K562 (cell line): Measurements from ENCODE around the gene SLC4A5. TPM values are rescaled to one million over a fixed set of nuclear protein-coding genes. Genes with fewer than 3 reads are reported as not detected.

Source experiments
- ATAC-seq: fragments of 200-7000 bp; cut with Tn5 transposase; 3 replicates; pipeline ENCODE4 v1.9.1; 2020; ENCODE audit warnings: moderate library complexity
- BruUV-seq: library from RNA; stranded (reverse); fragments of 400-500 nt; replicated peaks from 2 replicates; lab custom pipeline; 2021; lab: Mats Ljungman, UMichigan
- CTCF ChIA-PET: fragments of 300-600 bp; formaldehyde crosslinking; extraction: SDS; loops from one replicate; lab custom pipeline; 2021; ENCODE audit warnings: low intra/inter-chr PET ratio; lab: Yijun Ruan, JAX
- POLR2A ChIA-PET: fragments of 300-600, 350-650 bp; sonication (Branson Sonifier 250); formaldehyde crosslinking; extraction: SDS; loops from one replicate; lab custom pipeline; 2021; ENCODE audit warnings: antibody characterized with exemption, inconsistent platforms; lab: Yijun Ruan, JAX
- DNase-seq, 4 experiments: peaks; one replicate each; pipeline versions ENCODE4 v3.0.0 to v3.0.0-alpha.2; 2011 to 2018; ENCODE audit warnings: low spot score in 3 of 4, mixed read lengths in 3 of 4; ENCODE audit errors: extremely low read depth in 1 of 4
- FAIRE-seq: peaks from 2 replicates; lab custom pipeline; 2011; peaks lifted over from hg19 to GRCh38; lab: Jason Lieb, UNC
- H2AFZ ChIP-seq: 2 replicates; pipeline ENCODE4 v1.6.0; 2011; ENCODE audit warnings: low read depth, low read length, control low read depth, inconsistent platforms
- H3K27ac ChIP-seq: fragments of 200-600 bp; 3 replicates; pipeline ENCODE4 v1.8.0; 2011; ENCODE audit warnings: low read depth, mild to moderate bottlenecking, control low read depth, inconsistent platforms, low read length, moderate library complexity, mixed read lengths; ENCODE audit errors: extremely low read depth
- H3K27me3 ChIP-seq, 2 experiments: fragments of 300-600 bp in 1 of 2; 2 replicates in 1 of 2; 3 replicates in 1 of 2; pipeline versions ENCODE4 v1.6.0 to v1.8.0; 2011; ENCODE audit warnings: inconsistent platforms in 2 of 2, low read length in 2 of 2, mild to moderate bottlenecking in 1 of 2, mixed read lengths in 1 of 2, moderate library complexity in 1 of 2; ENCODE audit not compliant: control insufficient read depth in 2 of 2, insufficient read depth in 2 of 2
- H3K36me3 ChIP-seq: fragments of 300-600 bp; 3 replicates; pipeline ENCODE4 v1.8.0; 2011; ENCODE audit warnings: mild to moderate bottlenecking, low read length, inconsistent platforms; ENCODE audit not compliant: control insufficient read depth, insufficient read depth
- H3K4me1 ChIP-seq, 2 experiments: fragments of 200-600 bp in 1 of 2; replicated peaks in 1 of 2; 2 replicates in 1 of 2; 3 replicates in 1 of 2; pipeline versions ENCODE4 v1.5.1 to v1.8.0; 2011; ENCODE audit warnings: inconsistent platforms in 2 of 2, low read length in 2 of 2, mild to moderate bottlenecking in 1 of 2, mixed read lengths in 1 of 2, moderate library complexity in 1 of 2; ENCODE audit not compliant: control insufficient read depth in 2 of 2, insufficient read depth in 2 of 2
- H3K4me2 ChIP-seq: 2 replicates; pipeline ENCODE4 v1.6.1; 2011; ENCODE audit warnings: low read length, control low read depth, inconsistent platforms, mixed read lengths; ENCODE audit not compliant: insufficient read depth
- H3K4me3 ChIP-seq: fragments of 200-600 bp; sonication (generic), shearing (Covaris generic); 2 replicates; pipeline ENCODE4 v1.5.1; 2016; ENCODE audit warnings: control low read depth, inconsistent platforms
- H3K79me2 ChIP-seq: fragments of 200-600 bp; 3 replicates; pipeline ENCODE4 v1.8.0; 2011; ENCODE audit warnings: low read length, inconsistent platforms; ENCODE audit not compliant: control insufficient read depth, insufficient read depth
- H3K9ac ChIP-seq, 2 experiments: 2 replicates each; pipeline versions ENCODE4 v1.6.0 to v1.6.1; 2011; ENCODE audit warnings: low read depth in 2 of 2, low read length in 2 of 2, control low read depth in 1 of 2, inconsistent platforms in 1 of 2, mild to moderate bottlenecking in 1 of 2, mixed read lengths in 1 of 2; ENCODE audit not compliant: insufficient read depth in 1 of 2
- H3K9me1 ChIP-seq: one replicate; pipeline ENCODE4 v1.6.0; 2011; ENCODE audit warnings: inconsistent platforms, mild to moderate bottlenecking, low read length, moderate library complexity; ENCODE audit not compliant: control insufficient read depth, insufficient read depth
- H3K9me3 ChIP-seq: replicated peaks from 2 replicates; pipeline ENCODE4 v1.5.1; 2011; ENCODE audit warnings: low read depth, low read length, inconsistent platforms; ENCODE audit not compliant: control insufficient read depth, insufficient read depth
- H4K20me1 ChIP-seq: replicated peaks from 2 replicates; pipeline ENCODE4 v1.6.1; 2011; ENCODE audit warnings: low read length, inconsistent platforms, mixed read lengths; ENCODE audit not compliant: control insufficient read depth, insufficient read depth
- ASH1L ChIP-seq: fragments of 450-650 bp; IDR thresholded peaks from 2 replicates; pipeline ENCODE4 v1.6.1; 2018; ENCODE audit warnings: borderline replicate concordance, mild to moderate bottlenecking, low read depth; ENCODE audit not compliant: partially characterized antibody
- CTBP1 ChIP-seq: fragments of 450-650 bp; IDR thresholded peaks from 2 replicates; pipeline ENCODE4 v1.6.1; 2016; ENCODE audit warnings: borderline replicate concordance
- JUND ChIP-seq, 2 experiments: IDR thresholded peaks; 2 replicates in 1 of 2; 3 replicates in 1 of 2; pipeline ENCODE4 v1.6.1; 2011; ENCODE audit warnings: borderline replicate concordance in 2 of 2, low read depth in 2 of 2, low read length in 2 of 2, improper control_type of control experiment in 1 of 2, missing biosample characterization in 1 of 2, missing genetic modification characterization in 1 of 2, missing genetic modification reagents in 1 of 2
- MEIS2 ChIP-seq: fragments of 450-650 bp; IDR thresholded peaks from 2 replicates; pipeline ENCODE4 v1.6.1; 2014; ENCODE audit warnings: mild to moderate bottlenecking; ENCODE audit not compliant: partially characterized antibody
- RBM17 ChIP-seq: fragments of 200-400 bp; formaldehyde crosslinking; IDR thresholded peaks from 2 replicates; pipeline ENCODE4 v1.6.1; 2017; ENCODE audit warnings: low read depth, mild to moderate bottlenecking, low read length, borderline replicate concordance
- SAP30 ChIP-seq: fragments of 200-600 bp; sonication (generic); IDR thresholded peaks from 2 replicates; pipeline ENCODE4 v1.6.1; 2012; ENCODE audit warnings: borderline replicate concordance, low read depth, mild to moderate bottlenecking, moderate library complexity, low read length, control low read depth, inconsistent platforms; ENCODE audit not compliant: insufficient read depth, poor library complexity, severe bottlenecking
- ZNF668 ChIP-seq: fragments of 250-450 bp; sonication (Bioruptor Pico); IDR thresholded peaks from 2 replicates; pipeline ENCODE4 v1.8.0; 2022; ENCODE audit warnings: mild to moderate bottlenecking, inconsistent platforms
- WGBS: fragments of 100-300 bp; shearing (Covaris generic); methylation state at CpG from one replicate; pipeline ENCODE4 v1.1.6; 2016; ENCODE audit warnings: low coverage, mixed read lengths; ENCODE audit not compliant: insufficient coverage; ENCODE audit errors: missing lambda C conversion rate; 5-methylcytosine and 5-hydroxymethylcytosine counted together
- in situ Hi-C: fragments of 300-500 bp; cut with MboI; formaldehyde crosslinking; loops from 4 replicates; pipeline ENCODE4 v1.15.0; 2018; ENCODE audit warnings: inconsistent platforms, mixed read lengths
- intact Hi-C: fragments of 100-400 bp; cut with micrococcal nuclease; formaldehyde crosslinking; loops from 2 replicates; pipeline ENCODE4 v1.14.2; 2022
- polyA plus RNA-seq, 8 experiments: library from polyadenylated mRNA; depleted of rRNA in 4 of 8; stranded (reverse) in 5 of 8; unstranded in 3 of 8; fragments of >200 nt; fragmentation: Nextera tagmentation in 2 of 8; fragmentation: Illumina TruSeq in 1 of 8; extraction: Ambion mirVana in 2 of 8; extraction: Trizol in 1 of 8; gene quantifications; 2 replicates each; pipeline versions ENCODE4 v1.2.1 to v1.2.3, GENCODE V29; 2011 to 2014; ENCODE audit warnings: inconsistent platforms in 1 of 8, missing spikeins in 1 of 8
- total RNA-seq, 7 experiments: library from RNA; depleted of rRNA in 6 of 7; stranded (reverse); fragments of >200 nt in 6 of 7; fragmentation: Illumina TruSeq in 2 of 7; extraction: Trizol in 2 of 7; gene quantifications; 2 replicates each; pipeline versions ENCODE4 v1.2.1 to v1.2.3, GENCODE V29; 2011 to 2021; ENCODE audit warnings: low replicate concordance in 1 of 7
- TF ChIP-seq, protein P1 (sequence below), 2 experiments: fragments of 450-650 bp; formaldehyde crosslinking in 1 of 2; IDR thresholded peaks; 2 replicates each; pipeline versions ENCODE4 v1.4.0 to v1.6.1; 2014 to 2020; ENCODE audit warnings: mild to moderate bottlenecking in 2 of 2, borderline replicate concordance in 1 of 2, low read depth in 1 of 2
- TF ChIP-seq, protein P2 (sequence below): fragments of 450-650 bp; formaldehyde crosslinking; IDR thresholded peaks from 2 replicates; pipeline ENCODE4 v1.4.0; 2020; ENCODE audit warnings: mild to moderate bottlenecking, moderate library complexity
- TF ChIP-seq, protein P3 (sequence below): fragments of 250-450 bp; sonication (Bioruptor Pico); IDR thresholded peaks from 2 replicates; pipeline ENCODE4 v1.9.0; 2021; ENCODE audit warnings: mild to moderate bottlenecking

SLC4A5 gene
- total and polyA plus RNA-seq, 9 of the 15 experiments (the other 6 are each of a cell fraction or from before 2014, with no cell fraction given): 0.03 to 0.77 (median 0.14) TPM; not detected in 1

DNA sequence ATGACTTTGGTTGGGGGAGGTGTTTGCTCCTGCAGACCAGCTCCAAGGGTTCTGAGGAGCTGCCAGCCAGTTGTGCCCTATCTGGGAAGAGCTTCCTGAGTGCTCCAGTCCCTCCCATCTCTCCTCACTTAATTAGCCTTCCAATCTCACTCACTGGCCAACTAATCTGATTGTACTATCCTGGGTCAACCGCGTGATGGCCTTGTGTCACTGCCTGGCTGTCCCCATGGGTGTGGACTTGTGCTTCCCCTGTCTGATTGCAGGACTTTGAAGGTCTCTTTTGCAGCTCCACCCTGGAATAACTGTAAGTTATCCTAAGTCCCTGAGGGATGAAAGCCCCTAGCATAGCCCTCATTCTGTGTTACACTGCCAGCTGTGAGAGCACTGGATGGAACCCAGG lies 65.0 kb downstream of the SLC4A5 start:
- Histone ChIP-seq H3K9me3 (no peaks in the 10 kb centered on the region), H3K9ac (no peak overlapping the region; a peak in 1 of 4 replicates), H3K4me1 (no peaks in the 10 kb centered on the region; a peak in 1 of 5 replicates), H4K20me1 (no peaks in the 10 kb centered on the region; the same call in 1 of the 2 replicates), H3K9me1 (no peaks in the 10 kb centered on the region), H3K27me3 (peaks cover 17 to 41% of the 10 kb centered on the region in 2 experiments; a peak in 4 of 5 replicates), H3K4me2 (no peak overlapping the region), H2AFZ (no peak overlapping the region), H3K4me3 (no peak overlapping the region), H3K79me2 (no peaks in the 10 kb centered on the region), H3K36me3 (no peaks in the 10 kb centered on the region), H3K27ac (no peak overlapping the region)
- in situ Hi-C loops (no loop called here), intact Hi-C loops (no loop called here)
- no TSS peak for BruUV-seq
- peak; percentile 77 for ATAC-seq
- ChIA-PET CTCF (interaction anchor here (0.7 to 2.4 kb wide), 2 partner anchors 56 to 142 kb away, joined by 3 to 18 read pairs; no protein-coding TSS in a partner anchor), POLR2A (interaction anchor here (0.6 to 0.7 kb wide), 2 partner anchors 57 to 131 kb away, joined by 3 to 4 read pairs; no protein-coding TSS in a partner anchor)
- no peak for FAIRE-seq
- DNase-seq: peak in 1 of 4 experiments; percentile 41
- 0% methylated on average over 2 of the region's 2 CpGs for WGBS
- no peak for TF ChIP-seq RBM17
- TF ChIP-seq, protein P1, sequence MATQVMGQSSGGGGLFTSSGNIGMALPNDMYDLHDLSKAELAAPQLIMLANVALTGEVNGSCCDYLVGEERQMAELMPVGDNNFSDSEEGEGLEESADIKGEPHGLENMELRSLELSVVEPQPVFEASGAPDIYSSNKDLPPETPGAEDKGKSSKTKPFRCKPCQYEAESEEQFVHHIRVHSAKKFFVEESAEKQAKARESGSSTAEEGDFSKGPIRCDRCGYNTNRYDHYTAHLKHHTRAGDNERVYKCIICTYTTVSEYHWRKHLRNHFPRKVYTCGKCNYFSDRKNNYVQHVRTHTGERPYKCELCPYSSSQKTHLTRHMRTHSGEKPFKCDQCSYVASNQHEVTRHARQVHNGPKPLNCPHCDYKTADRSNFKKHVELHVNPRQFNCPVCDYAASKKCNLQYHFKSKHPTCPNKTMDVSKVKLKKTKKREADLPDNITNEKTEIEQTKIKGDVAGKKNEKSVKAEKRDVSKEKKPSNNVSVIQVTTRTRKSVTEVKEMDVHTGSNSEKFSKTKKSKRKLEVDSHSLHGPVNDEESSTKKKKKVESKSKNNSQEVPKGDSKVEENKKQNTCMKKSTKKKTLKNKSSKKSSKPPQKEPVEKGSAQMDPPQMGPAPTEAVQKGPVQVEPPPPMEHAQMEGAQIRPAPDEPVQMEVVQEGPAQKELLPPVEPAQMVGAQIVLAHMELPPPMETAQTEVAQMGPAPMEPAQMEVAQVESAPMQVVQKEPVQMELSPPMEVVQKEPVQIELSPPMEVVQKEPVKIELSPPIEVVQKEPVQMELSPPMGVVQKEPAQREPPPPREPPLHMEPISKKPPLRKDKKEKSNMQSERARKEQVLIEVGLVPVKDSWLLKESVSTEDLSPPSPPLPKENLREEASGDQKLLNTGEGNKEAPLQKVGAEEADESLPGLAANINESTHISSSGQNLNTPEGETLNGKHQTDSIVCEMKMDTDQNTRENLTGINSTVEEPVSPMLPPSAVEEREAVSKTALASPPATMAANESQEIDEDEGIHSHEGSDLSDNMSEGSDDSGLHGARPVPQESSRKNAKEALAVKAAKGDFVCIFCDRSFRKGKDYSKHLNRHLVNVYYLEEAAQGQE (IDR thresholded peaks at IDR 0.05; ENCODE audit: borderline replicate concordance): peak; percentile 49; the same call in 1 of the 2 replicates
- TF ChIP-seq, protein P1 (CRISPR knock-in tag; IDR thresholded peaks at IDR 0.05; ENCODE audit: low read depth): no peak
- TF ChIP-seq ZNF668 (CRISPR knock-in tag): no peak
- no peak for TF ChIP-seq SAP30
- TF ChIP-seq MEIS2: peak; percentile 13
- TF ChIP-seq, protein P2, sequence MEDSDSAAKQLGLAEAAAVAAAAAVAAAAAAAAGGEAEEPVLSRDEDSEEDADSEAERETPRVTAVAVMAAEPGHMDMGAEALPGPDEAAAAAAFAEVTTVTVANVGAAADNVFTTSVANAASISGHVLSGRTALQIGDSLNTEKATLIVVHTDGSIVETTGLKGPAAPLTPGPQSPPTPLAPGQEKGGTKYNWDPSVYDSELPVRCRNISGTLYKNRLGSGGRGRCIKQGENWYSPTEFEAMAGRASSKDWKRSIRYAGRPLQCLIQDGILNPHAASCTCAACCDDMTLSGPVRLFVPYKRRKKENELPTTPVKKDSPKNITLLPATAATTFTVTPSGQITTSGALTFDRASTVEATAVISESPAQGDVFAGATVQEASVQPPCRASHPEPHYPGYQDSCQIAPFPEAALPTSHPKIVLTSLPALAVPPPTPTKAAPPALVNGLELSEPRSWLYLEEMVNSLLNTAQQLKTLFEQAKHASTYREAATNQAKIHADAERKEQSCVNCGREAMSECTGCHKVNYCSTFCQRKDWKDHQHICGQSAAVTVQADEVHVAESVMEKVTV: peak; percentile 64
- TF ChIP-seq, protein P3, sequence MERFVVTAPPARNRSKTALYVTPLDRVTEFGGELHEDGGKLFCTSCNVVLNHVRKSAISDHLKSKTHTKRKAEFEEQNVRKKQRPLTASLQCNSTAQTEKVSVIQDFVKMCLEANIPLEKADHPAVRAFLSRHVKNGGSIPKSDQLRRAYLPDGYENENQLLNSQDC (CRISPR knock-in tag): no peak
- TF ChIP-seq JUND (IDR thresholded peaks at IDR 0.05; ENCODE audit: borderline replicate concordance, low read depth, low read length): peak; percentile 20; the same call in 1 of the 2 replicates
- no peak for TF ChIP-seq JUND (tag; IDR thresholded peaks at IDR 0.05; ENCODE audit: borderline replicate concordance, low read depth, low read length)
- peak; percentile 31; the same call in 1 of the 2 replicates for TF ChIP-seq CTBP1
- TF ChIP-seq ASH1L: no peak
